GM19372 (cell line): ENCODE measurements around the gene NATD1.

Experiments
- ATAC-seq: cut with Tn5 transposase; IDR thresholded peaks from one replicate; pipeline ENCODE4 v1.9.1; 2021; ENCODE audit warnings: mild to moderate bottlenecking, low read depth, moderate library complexity; ENCODE audit not compliant: unreplicated experiment

NATD1 gene

DNA sequence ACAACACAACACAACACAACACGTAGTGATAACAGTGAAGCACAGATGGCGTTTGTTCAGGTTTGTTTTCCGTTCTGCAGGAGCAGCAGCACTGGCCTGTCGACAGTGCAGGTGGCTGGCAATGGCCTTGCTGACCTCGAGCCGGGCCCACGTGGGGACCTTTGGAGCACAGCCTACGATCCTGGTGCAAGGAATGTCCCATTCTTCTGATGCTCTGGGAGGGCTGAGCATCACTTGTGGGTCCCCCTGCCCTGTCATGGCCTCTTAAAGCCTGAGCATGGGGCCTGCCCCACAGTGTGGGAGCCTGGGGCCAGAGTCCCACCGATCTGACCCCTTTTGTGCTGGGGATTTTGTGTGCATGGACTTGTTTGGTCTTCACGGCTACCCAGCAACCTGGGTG lies 38.1 kb upstream of the NATD1 start:
- no peak for ATAC-seq

DNA sequence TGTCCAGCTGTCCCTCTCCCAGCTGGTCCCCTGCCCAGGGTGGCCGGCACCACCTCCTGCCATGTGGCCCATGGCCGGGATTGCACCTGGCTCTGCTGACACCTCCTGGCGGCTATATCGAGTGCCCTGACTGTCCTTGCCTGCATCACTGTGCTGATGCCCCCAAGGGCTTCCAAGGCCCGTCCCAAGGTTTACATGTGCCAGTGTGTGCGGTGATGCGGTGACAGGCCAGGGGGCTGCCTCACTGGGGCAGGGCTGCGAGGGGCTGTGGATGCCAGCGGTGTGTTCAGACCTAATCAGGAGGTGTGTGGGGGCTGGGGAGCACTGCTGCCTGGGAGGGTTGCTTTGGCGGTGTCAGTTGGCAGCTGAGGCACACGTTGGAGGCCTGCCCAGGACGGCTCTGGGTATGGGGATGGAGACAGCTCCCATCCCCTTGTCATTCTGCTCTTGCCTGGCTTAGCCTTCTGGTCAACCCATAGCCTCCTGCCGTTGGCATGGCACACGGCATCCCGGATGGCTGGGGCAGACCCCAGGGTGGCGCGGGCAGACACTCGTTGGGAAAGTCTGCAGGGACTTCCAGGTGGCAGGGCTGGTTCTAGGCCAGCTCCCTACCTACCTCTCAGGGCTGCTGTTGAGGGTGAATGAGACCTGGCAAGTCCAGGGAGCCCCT lies 36.8 kb upstream of the NATD1 start:
- no peak for ATAC-seq

GRCh38 chr17:21289175-21289901 lies 36.1 kb upstream of the NATD1 start:
- ATAC-seq: no peak

GRCh38 chr17:21288571-21289017 lies 35.4 kb upstream of the NATD1 start:
- peak; percentile 1 for ATAC-seq

DNA sequence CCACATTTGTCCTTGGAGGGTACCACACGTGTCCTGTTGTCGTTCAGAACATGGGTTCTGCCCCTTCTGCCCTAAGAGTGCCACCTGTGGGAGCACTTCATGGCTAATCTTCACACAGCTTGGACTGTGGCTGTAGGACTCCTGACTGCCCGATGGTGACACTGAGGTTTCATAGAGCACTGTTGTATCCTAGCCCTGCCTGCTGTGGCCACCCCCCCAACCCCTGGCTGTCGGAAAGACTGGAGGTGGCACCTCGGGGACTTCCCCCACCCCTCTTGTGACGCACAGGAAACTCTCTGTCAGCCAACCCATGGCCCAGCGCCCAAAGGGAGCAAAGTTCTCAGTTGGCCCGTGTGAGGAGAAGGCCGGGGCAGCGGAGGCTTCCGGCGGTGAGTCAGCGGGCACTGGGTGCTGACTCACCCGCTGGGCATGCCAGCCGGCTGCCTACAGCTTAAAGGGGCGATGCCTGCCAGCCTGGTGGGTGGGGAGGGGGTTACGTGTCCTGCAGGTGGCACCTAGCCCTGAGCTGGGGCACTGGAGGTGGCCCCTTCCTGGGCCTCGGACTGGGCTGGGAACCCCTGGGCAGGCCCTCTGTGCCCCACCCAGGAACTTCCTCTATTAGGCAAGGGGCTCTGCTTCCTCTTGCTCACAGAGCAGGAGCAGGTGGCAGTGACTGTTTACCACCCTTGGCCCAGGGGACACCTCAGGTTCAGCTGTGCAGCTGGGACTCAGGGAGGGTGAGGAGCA lies 34.7 kb upstream of the NATD1 start:
- peak; percentile 26 for ATAC-seq

- no peak for ATAC-seq
Observed at GRCh38 chr17:21286909-21287702, 33.9 kb upstream of the NATD1 start.

- no peak for ATAC-seq
Observed at GRCh38 chr17:21286066-21286770, 33.0 kb upstream of the NATD1 start.

DNA sequence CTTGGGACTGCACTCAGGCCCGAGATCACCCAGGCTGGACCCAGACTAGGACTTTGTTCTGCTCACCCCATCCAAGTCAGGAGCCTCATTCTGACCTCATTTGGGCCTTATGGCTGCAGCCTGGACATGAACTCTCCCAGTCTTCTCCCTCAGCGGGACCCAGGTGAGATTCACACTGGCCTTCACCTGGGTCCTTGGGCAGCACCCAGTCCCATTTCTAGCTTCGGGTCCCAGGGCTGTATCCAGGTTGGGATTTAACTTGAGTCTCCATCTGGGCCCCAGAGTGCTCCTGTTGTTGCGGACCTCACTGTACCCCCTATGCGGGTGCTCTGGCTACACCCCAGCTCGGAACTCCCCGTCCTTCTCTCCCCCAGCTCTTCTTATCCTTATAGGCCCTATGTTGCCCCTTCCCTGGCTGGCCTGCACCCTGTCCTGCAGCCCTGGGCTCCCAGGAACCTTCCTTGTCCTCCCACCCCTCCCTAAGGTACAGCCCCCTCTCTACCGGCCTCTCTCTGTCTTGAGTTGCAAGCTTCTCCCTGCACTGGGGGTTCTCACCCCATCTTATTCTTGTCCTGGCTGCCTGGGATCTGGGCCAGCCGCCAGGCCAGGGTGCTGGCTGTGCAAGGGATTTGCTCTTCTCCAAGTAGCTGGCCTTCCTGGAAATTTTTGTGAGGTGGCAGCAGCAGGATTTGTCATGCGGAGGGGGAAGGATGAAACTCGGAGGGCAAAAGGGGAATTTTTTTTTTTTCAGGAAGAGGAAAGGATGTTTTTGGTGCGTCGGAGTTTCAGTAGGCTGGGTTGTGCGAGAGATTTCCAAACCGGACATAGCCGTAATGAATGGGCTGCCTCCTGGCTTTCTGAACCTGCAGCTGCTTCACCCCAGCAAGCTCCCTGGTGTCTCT lies 32.2 kb upstream of the NATD1 start:
- ATAC-seq: no peak

DNA sequence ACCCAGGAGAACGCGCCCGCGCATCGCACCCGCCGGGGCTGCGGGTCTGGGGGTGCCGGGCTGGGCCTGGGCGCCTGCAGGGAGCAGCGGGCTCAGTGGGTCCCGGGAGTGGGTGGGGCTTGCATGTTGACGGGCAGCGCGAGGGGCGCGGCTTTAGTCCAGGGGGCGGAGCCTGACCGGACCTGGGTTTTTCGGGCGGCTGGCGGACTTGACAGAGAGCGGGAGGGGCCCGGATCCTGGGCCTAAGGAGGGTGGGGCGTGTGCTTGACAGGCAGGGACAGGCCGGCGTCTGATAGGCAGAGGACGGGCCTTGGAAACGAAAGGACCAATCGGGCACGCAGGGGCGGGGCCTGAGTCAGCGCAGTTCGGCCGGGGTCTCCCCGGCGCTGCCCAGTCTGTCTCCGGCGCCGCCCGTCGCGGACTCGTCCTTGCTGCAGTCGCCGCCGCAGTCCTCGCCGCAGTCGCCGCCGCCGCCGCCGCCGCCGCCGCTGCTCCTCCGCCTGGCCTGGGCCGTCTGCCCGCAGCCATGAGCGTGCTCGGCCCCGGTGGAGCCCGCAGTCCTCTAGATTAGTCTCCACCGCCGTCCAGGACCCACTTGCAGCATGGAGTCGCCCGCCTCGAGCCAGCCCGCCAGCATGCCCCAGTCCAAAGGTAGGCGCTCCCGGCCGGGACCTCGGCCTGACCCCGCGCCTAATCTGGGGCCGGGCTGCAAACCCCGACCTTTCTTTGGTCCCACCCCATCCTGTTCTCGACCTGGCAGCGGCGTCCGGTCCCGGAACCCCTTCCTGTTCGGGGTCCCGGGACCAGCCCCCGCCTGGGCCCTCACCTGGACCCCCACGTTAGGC lies 31.3 kb upstream of the NATD1 start, which contains the start of gene MAP2K3:
Gene MAP2K3 (plus strand): TSS at position 393 of the 845 bp plus-strand sequence. CDS start 210 bp downstream, at position 603.
- peak; percentile 70 for ATAC-seq

- ATAC-seq: peak; percentile 2
Observed at GRCh38 chr17:21283482-21284318, 30.5 kb upstream of the NATD1 start.

- ATAC-seq: no peak
Observed at GRCh38 chr17:21282850-21283249, 29.6 kb upstream of the NATD1 start.

DNA sequence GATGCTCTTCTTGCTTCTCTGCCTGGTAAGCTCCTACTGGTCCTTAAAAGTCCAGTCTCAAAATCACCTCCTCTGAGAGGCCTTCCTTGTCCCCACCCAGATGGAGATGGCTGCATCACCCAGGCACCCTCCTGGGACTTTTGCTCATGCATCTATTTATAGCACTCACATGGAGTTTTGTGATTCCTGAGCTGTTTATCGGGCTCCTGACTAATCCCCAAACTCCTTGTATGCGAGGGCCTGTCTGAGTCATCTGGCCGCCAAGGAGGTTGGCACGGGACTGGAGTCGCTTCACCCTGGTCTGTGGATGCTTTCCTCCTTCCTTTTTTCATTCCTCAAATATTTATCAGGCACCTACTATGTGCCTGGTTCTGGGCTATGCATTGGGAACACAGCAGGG lies 29.0 kb upstream of the NATD1 start:
- no peak for ATAC-seq

DNA sequence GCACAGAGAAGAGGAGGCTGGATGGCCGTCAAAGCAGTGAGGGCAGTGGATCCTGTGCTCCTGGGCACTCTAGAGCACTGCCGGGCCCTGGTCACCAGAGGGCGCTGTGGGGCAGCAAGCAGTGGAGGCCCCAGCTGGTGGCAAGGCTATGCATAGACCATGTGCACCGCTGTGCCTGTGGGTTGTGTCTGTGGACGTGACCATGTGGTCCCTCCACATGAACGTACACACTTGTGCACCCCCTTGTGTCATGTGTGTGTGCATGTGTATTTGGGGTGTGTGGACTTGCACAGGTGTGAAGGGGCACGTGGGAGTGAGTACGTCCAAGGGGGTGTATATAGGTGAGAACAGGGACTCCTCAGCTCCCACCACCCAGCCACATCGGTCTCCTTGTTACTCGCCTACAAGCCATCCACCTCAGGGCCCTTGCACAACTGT lies 26.9 kb upstream of the NATD1 start:
- ATAC-seq: peak; percentile 34

- ATAC-seq: no peak
Observed at GRCh38 chr17:21279582-21279981, 26.4 kb upstream of the NATD1 start.

- no peak for ATAC-seq
Observed at GRCh38 chr17:21279198-21279535, 26.0 kb upstream of the NATD1 start.

- no peak for ATAC-seq
Observed at GRCh38 chr17:21278450-21279197, 25.4 kb upstream of the NATD1 start.
